ENCODE data around the gene TUBA4A. TPM values are rescaled to one million over a fixed set of nuclear protein-coding genes. Genes with fewer than 3 reads are reported as not detected.

Gene TUBA4A
- total and polyA plus RNA-seq, 2 experiments from 2014 or later, result 1.6 to 6.5 TPM

DNA sequence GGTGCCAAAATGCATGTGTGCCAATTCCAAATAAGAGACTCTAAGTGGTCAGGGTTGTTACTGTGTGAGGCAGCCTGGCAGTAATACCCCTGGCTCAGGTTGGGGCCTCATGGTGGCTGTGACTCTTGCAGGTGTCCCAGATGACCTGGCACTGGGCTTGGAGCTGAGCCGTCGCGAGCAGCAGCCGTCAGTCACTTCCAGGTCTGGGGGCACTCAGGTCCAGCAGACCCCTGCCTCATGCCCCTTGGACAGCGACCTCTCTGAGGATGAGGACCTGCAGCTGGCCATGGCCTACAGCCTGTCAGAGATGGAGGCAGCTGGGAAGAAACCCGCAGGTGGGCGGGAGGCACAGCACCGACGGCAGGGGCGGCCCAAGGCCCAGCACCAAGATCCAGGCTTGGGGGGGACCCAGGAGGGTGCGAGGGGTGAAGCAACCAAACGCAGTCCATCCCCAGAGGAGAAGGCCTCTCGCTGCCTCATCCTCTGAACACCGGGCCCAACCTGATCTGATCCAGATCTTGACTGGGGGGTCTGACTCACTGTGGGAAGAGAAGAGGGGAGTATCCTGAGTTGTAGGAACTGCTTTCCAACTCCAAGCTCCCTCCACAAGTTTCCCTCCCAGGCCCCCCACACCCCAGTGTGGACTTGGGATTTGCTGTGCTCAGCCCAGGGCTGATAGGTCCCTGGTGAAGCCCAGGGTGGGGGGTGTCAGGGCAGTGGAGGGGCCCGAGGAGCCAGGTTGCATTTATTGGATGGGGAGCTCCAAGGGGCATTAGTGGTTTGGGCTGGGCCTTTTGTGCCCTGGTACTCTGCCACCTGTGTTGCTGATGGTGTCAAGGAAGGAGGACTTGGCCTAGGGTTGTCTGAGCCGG lies 31.0 kb upstream of the TUBA4A start:
- Histone ChIP-seq H3K27ac (no peak overlapping the region), H3K36me3 (peaks cover 20% of the 10 kb centered on the region), H3K4me3 (no peak overlapping the region), H3K4me1 (ENCODE audit: low read depth) (no peaks in the 10 kb centered on the region), H3K9me3 (ENCODE audit: low read depth) (no peaks in the 10 kb centered on the region), H3K27me3 (no peaks in the 10 kb centered on the region)
- TF ChIP-seq, protein P1, sequence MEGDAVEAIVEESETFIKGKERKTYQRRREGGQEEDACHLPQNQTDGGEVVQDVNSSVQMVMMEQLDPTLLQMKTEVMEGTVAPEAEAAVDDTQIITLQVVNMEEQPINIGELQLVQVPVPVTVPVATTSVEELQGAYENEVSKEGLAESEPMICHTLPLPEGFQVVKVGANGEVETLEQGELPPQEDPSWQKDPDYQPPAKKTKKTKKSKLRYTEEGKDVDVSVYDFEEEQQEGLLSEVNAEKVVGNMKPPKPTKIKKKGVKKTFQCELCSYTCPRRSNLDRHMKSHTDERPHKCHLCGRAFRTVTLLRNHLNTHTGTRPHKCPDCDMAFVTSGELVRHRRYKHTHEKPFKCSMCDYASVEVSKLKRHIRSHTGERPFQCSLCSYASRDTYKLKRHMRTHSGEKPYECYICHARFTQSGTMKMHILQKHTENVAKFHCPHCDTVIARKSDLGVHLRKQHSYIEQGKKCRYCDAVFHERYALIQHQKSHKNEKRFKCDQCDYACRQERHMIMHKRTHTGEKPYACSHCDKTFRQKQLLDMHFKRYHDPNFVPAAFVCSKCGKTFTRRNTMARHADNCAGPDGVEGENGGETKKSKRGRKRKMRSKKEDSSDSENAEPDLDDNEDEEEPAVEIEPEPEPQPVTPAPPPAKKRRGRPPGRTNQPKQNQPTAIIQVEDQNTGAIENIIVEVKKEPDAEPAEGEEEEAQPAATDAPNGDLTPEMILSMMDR (IDR thresholded peaks at IDR 0.05; ENCODE audit: low read depth, low read length), result no peak
- DNase-seq (ENCODE audit: low read depth in 1 of 2, low spot score in 1 of 2), result no peak

DNA sequence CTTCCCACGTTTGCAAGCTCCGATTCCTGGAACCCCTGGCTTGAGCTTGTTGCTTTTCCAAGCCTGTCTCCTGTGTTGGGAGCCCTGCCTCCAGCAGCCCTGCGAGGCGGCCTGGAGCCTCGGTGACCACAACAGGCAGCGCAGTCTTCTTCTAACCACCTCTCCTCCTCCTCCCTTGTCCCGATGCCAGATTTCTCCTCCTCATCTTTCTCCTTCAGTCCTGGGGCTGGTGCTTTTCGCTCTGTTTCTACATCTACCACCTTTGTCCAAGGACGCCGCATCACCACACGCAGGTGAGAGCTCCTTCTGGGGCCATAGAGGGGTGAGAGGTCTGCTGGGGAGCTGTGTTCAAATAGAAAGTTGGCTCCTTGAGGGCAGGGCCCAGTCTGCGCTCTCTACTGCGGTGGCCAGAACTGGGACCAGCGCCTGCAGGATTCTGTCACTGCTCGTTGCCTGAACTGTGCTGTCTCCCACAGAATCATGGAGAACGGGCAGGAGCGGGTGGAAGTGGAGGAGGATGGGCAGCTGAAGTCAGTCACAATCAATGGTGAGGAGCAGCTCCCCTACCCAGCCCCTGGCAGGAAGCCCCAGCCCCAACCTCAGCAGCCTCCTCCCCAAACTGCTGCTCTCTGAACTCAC lies 29.3 kb upstream of the TUBA4A start:
- no peak for DNase-seq (ENCODE audit: low read depth in 1 of 2, low spot score in 1 of 2)
- Histone ChIP-seq H3K36me3 (peaks cover 20% of the 10 kb centered on the region), H3K4me3 (no peak overlapping the region), H3K27ac (no peak overlapping the region), H3K4me1 (ENCODE audit: low read depth) (peaks cover 8% of the 10 kb centered on the region), H3K27me3 (no peaks in the 10 kb centered on the region), H3K9me3 (ENCODE audit: low read depth) (no peaks in the 10 kb centered on the region)
- TF ChIP-seq, protein P1 (IDR thresholded peaks at IDR 0.05; ENCODE audit: low read depth, low read length), result no peak

DNA sequence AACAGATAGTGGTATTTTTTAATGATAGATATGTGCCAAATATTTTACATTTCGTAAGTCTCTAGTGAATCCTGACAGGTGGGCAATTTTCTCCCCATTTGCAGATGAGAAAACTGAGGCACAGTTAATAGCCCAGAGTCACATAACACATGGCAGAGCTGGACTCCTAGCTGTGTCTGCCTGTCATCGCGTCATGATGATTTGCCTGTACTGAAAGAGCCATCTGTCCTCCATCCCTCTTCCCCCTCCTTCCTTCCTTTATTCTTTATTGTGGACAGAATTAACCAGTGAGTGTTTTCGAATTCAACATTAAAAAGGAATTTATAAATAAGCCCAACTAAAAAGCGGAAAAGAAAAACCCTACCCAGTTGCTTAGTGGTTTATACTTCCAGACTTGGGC lies 28.7 kb upstream of the TUBA4A start:
- Histone ChIP-seq H3K36me3 (peaks cover 20% of the 10 kb centered on the region), H3K27ac (no peak overlapping the region), H3K27me3 (no peaks in the 10 kb centered on the region), H3K4me3 (no peak overlapping the region), H3K4me1 (ENCODE audit: low read depth) (peaks cover 11% of the 10 kb centered on the region), H3K9me3 (ENCODE audit: low read depth) (no peaks in the 10 kb centered on the region)
- DNase-seq (ENCODE audit: low read depth in 1 of 2, low spot score in 1 of 2), result no peak
- TF ChIP-seq, protein P1 (IDR thresholded peaks at IDR 0.05; ENCODE audit: low read depth, low read length), result no peak

DNA sequence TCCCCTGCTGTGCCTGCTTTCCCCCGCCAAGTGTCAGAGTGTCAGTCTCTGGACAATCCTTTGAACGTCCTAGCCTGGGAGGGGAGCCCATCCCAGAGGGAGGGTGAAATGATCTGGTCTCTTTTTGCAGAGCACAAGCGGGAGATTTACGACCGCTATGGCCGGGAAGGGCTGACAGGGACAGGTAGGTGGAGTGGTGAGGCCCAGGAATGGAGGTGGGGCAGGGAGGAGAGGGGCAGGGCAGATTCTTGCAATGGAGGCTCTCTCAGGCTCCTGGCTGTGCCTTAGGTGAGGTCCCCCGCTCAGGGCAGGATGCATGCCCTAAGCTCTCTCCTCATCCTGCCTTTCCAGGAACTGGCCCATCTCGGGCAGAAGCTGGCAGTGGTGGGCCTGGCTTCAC lies 27.9 kb upstream of the TUBA4A start:
- H3K27ac ChIP-seq, result no peak overlapping the region
- TF ChIP-seq, protein P1 (IDR thresholded peaks at IDR 0.05; ENCODE audit: low read depth, low read length), result no peak
- H3K36me3 ChIP-seq, result peaks cover 20% of the 10 kb centered on the region
- no peak for DNase-seq (ENCODE audit: low read depth in 1 of 2, low spot score in 1 of 2)
- no peaks in the 10 kb centered on the region for H3K9me3 ChIP-seq (ENCODE audit: low read depth)
- peaks cover 11% of the 10 kb centered on the region for H3K4me1 ChIP-seq (ENCODE audit: low read depth)
- no peaks in the 10 kb centered on the region for H3K27me3 ChIP-seq
- H3K4me3 ChIP-seq, result no peak overlapping the region

DNA sequence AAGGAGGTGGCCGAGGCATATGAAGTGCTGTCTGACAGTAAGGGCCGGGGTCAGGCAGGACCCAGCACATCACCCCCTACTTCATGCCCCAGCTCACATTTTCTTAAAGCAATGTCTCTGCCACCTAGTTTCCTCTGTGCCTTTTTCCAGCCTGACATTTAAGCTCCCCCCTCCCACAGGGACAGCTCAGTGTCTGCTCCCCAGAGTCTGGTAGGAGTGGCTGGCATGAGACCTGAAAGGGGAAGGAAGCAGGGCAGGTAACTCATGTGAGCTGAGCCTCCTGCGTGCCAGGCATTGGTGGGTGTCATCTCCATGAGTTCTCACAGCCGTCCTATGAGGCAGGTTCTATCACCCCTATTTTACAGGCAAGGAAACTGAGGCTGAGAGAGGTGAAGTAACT lies 26.9 kb upstream of the TUBA4A start:
- TF ChIP-seq, protein P1 (IDR thresholded peaks at IDR 0.05; ENCODE audit: low read depth, low read length), result no peak
- peaks cover 20% of the 10 kb centered on the region for H3K36me3 ChIP-seq
- H3K27ac ChIP-seq, result no peak overlapping the region
- H3K4me3 ChIP-seq, result no peak overlapping the region
- H3K9me3 ChIP-seq (ENCODE audit: low read depth), result no peaks in the 10 kb centered on the region
- DNase-seq (ENCODE audit: low read depth in 1 of 2, low spot score in 1 of 2), result no peak
- H3K27me3 ChIP-seq, result no peaks in the 10 kb centered on the region
- H3K4me1 ChIP-seq (ENCODE audit: low read depth), result peaks cover 11% of the 10 kb centered on the region

All from cardiac muscle cell (in vitro differentiated cells and primary cell).